OCI-LY1 (cell line): Measurements from ENCODE around the gene TRIM54.

ENCODE experiments used
- H2AFZ ChIP-seq: fragments of 200-600 bp; sonication (generic), shearing (Covaris generic); 2 replicates; pipeline ENCODE4 v1.6.0; 2014; ENCODE audit warnings: antibody characterized with exemption, mild to moderate bottlenecking, low read length
- H3F3A ChIP-seq: fragments of 200-600 bp; sonication (generic), shearing (Covaris generic); 2 replicates; pipeline ENCODE4 v1.6.0; 2014; ENCODE audit warnings: mild to moderate bottlenecking, antibody characterized with exemption, low read length, moderate library complexity; ENCODE audit not compliant: insufficient read depth
- H3K27ac ChIP-seq: fragments of 200-600 bp; sonication (generic); 2 replicates; pipeline ENCODE4 v1.5.1; 2014; ENCODE audit warnings: low read length, mixed run types, mild to moderate bottlenecking, low read depth; ENCODE audit not compliant: poor library complexity, severe bottlenecking
- H3K27me3 ChIP-seq: fragments of 200-600 bp; sonication (generic); 2 replicates; pipeline ENCODE4 v1.6.0; 2014; ENCODE audit warnings: antibody characterized with exemption, mild to moderate bottlenecking, low read length, moderate library complexity; ENCODE audit not compliant: insufficient read depth
- H3K36me3 ChIP-seq: fragments of 200-600 bp; sonication (generic); 2 replicates; pipeline ENCODE4 v1.6.1; 2014; ENCODE audit warnings: mild to moderate bottlenecking, antibody characterized with exemption, low read length, moderate library complexity, mixed read lengths; ENCODE audit not compliant: insufficient read depth
- H3K4me1 ChIP-seq: fragments of 200-600 bp; sonication (generic); 2 replicates; pipeline ENCODE4 v1.5.1; 2014; ENCODE audit warnings: mild to moderate bottlenecking, low read length, moderate library complexity; ENCODE audit not compliant: insufficient read depth, severe bottlenecking
- H3K4me2 ChIP-seq: fragments of 200-600 bp; sonication (generic), shearing (Covaris generic); 2 replicates; pipeline ENCODE4 v1.6.1; 2014; ENCODE audit warnings: low read length
- H3K4me3 ChIP-seq: fragments of 200-600 bp; sonication (generic); 2 replicates; pipeline ENCODE4 v1.5.1; 2014; ENCODE audit warnings: low read length, low read depth, mild to moderate bottlenecking, mixed read lengths; ENCODE audit not compliant: poor library complexity, severe bottlenecking
- H3K79me2 ChIP-seq: fragments of 200-600 bp; shearing (Covaris generic); 2 replicates; pipeline ENCODE4 v1.6.1; 2016; ENCODE audit warnings: mixed run types, low read length, mixed read lengths; ENCODE audit not compliant: insufficient read depth
- H3K9ac ChIP-seq: fragments of 200-600 bp; sonication (generic), shearing (Covaris generic); 2 replicates; pipeline ENCODE4 v1.6.1; 2014; ENCODE audit warnings: mild to moderate bottlenecking, low read length, mixed read lengths
- H3K9me2 ChIP-seq: fragments of 200-600 bp; sonication (generic), shearing (Covaris generic); 2 replicates; pipeline ENCODE4 v1.6.1; 2014; ENCODE audit warnings: low read depth, mild to moderate bottlenecking, low read length, mixed read lengths
- H3K9me3 ChIP-seq: fragments of 200-600 bp; shearing (Covaris generic); 2 replicates; pipeline ENCODE4 v1.6.1; 2014; ENCODE audit warnings: low read length, mixed read lengths
- H4K20me1 ChIP-seq: fragments of 200-600 bp; sonication (generic), shearing (Covaris generic); 2 replicates; pipeline ENCODE4 v1.6.0; 2016; ENCODE audit warnings: mild to moderate bottlenecking, low read length; ENCODE audit not compliant: insufficient read depth
- CTCF ChIP-seq: fragments of 200-600 bp; sonication (generic), shearing (Covaris generic); IDR thresholded peaks from 2 replicates; pipeline ENCODE4 v1.5.1; 2017; ENCODE audit warnings: mild to moderate bottlenecking, antibody characterized with exemption, low read length, moderate library complexity, mixed read lengths
- EZH2 ChIP-seq: fragments of 200-600 bp; sonication (generic), shearing (Covaris generic); IDR thresholded peaks from 2 replicates; pipeline ENCODE4 v1.8.0; 2017; ENCODE audit warnings: borderline replicate concordance, mixed run types, mild to moderate bottlenecking, antibody characterized with exemption, low read length, moderate library complexity, mixed read lengths

The TRIM54 gene

GRCh38 chr2:27354597-27354927 lies 72.3 kb downstream of the TRIM54 start:
- 0 out of 2 replicates have a peak overlapping the region, but pooled peaks have one; percentile 76 for H3K4me2 ChIP-seq
- no peak for TF ChIP-seq EZH2
- H3K27ac ChIP-seq: no peak overlapping the region
- H3K79me2 ChIP-seq: peaks cover 72% of the 10 kb centered on the region
- no peaks in the 10 kb centered on the region for H3K27me3 ChIP-seq
- H3K36me3 ChIP-seq: peaks cover 10% of the 10 kb centered on the region; the same call in 1 of the 2 replicates
- no peaks in the 10 kb centered on the region for H3F3A ChIP-seq
- peaks cover 50% of the 10 kb centered on the region for H3K4me1 ChIP-seq
- H3K9me2 ChIP-seq: no peaks in the 10 kb centered on the region
- no peak overlapping the region for H3K4me3 ChIP-seq
- H3K9ac ChIP-seq: no peak overlapping the region
- H3K9me3 ChIP-seq: no peaks in the 10 kb centered on the region
- no peaks in the 10 kb centered on the region for H4K20me1 ChIP-seq
- no peak overlapping the region for H2AFZ ChIP-seq

- no peaks in the 10 kb centered on the region for H3K9me3 ChIP-seq
- H3K4me2 ChIP-seq: peak overlapping the region; percentile 76
- H3K27ac ChIP-seq: peak overlapping the region; percentile 75
- peaks cover 62% of the 10 kb centered on the region for H3K79me2 ChIP-seq
- peak overlapping the region; percentile 81 for H3K4me3 ChIP-seq
- H3K9me2 ChIP-seq: no peaks in the 10 kb centered on the region
- H4K20me1 ChIP-seq: no peaks in the 10 kb centered on the region
- TF ChIP-seq CTCF (no peak), EZH2 (no peak)
- peaks cover 7% of the 10 kb centered on the region; the same call in 1 of the 2 replicates for H3K36me3 ChIP-seq
- H3F3A ChIP-seq: no peaks in the 10 kb centered on the region
- H3K27me3 ChIP-seq: no peaks in the 10 kb centered on the region
- H3K9ac ChIP-seq: peak overlapping the region; percentile 89
- no peak overlapping the region for H2AFZ ChIP-seq
- peaks cover 46% of the 10 kb centered on the region for H3K4me1 ChIP-seq
Measured at GRCh38 chr2:27356056-27356381, 73.8 kb downstream of the TRIM54 start.

- H3K9me3 ChIP-seq: no peaks in the 10 kb centered on the region
- H3K9ac ChIP-seq: peak within 1 kb of the TSS; percentile 89
- peak within 1 kb of the TSS; percentile 75 for H3K27ac ChIP-seq
- TF ChIP-seq CTCF: no peak
- no peak for TF ChIP-seq EZH2
- peak within 1 kb of the TSS; percentile 81 for H3K4me3 ChIP-seq
- no peak within 1 kb of the TSS for H2AFZ ChIP-seq
- no peaks in the 10 kb centered on the region for H3K27me3 ChIP-seq
- H3K36me3 ChIP-seq: peaks cover 7% of the 10 kb centered on the region; the same call in 1 of the 2 replicates
- H3K4me2 ChIP-seq: peak within 1 kb of the TSS; percentile 76
- H4K20me1 ChIP-seq: no peaks in the 10 kb centered on the region
- H3K9me2 ChIP-seq: no peaks in the 10 kb centered on the region
- no peaks in the 10 kb centered on the region for H3F3A ChIP-seq
- H3K4me1 ChIP-seq: peaks cover 45% of the 10 kb centered on the region
- H3K79me2 ChIP-seq: peaks cover 56% of the 10 kb centered on the region
Measured at GRCh38 chr2:27356382-27357181, 74.4 kb downstream of the TRIM54 start, which contains the start of gene GTF3C2. Gene GTF3C2 (minus strand): TSS chr2:27356764. CDS start chr2:27343554, 13,210 bp downstream.
